ENCODE data around the gene RSPO4. TPM values are rescaled to one million over a fixed set of nuclear protein-coding genes. Genes with fewer than 3 reads are reported as not detected.

The RSPO4 gene
- total RNA-seq (not detected in 2 replicates), polyA plus RNA-seq (not detected in 2 replicates), polyA minus RNA-seq (ENCODE audit: low replicate concordance) (not detected in 2 replicates)
- polyA plus RNA-seq (2012) = not detected in 2 replicates

- TF ChIP-seq CTCF (conservative IDR thresholded peaks at IDR 0.05 in 1 of 2, IDR thresholded peaks at IDR 0.05 in 1 of 2; ENCODE audit: low read depth in 1 of 2, low read length in 2 of 2) (no peak), EZH2 (IDR thresholded peaks at IDR 0.05; ENCODE audit: low read length, missing control alignments) (no peak)
- Histone ChIP-seq H4K20me1 (ENCODE audit: control insufficient read depth, extremely low read depth, insufficient read depth, low read length) (no peaks in the 10 kb centered on the region), H3K4me1 (ENCODE audit: control insufficient read depth, extremely low read depth, insufficient read depth, low read length) (no peaks in the 10 kb centered on the region), H3K9ac (ENCODE audit: insufficient read depth, low read length) (no peak within 1 kb of the TSS), H3K4me3 (replicated peaks in 1 of 4; ENCODE audit: control extremely low read depth in 1 of 4, insufficient read depth in 1 of 4, low read depth in 3 of 4, low read length in 4 of 4) (no peak within 1 kb of the TSS), H3K79me2 (ENCODE audit: control insufficient read depth, insufficient read depth, low read length) (no peaks in the 10 kb centered on the region), H3K27me3 (ENCODE audit: control insufficient read depth, insufficient read depth, low read length) (peaks cover 19% of the 10 kb centered on the region), H2AFZ (ENCODE audit: low read length) (no peak within 1 kb of the TSS), H3K9me3 (ENCODE audit: control insufficient read depth, insufficient read depth, low read depth, low read length) (no peaks in the 10 kb centered on the region), H3K27ac (ENCODE audit: insufficient read depth, low read length) (no peak within 1 kb of the TSS), H3K36me3 (ENCODE audit: control insufficient read depth, insufficient read depth, low read length) (no peaks in the 10 kb centered on the region), H3K4me2 (ENCODE audit: extremely low read depth, insufficient read depth, low read length) (no peak within 1 kb of the TSS)
- no peak for DNase-seq (ENCODE audit: low read depth in 2 of 2)
Observed at GRCh38 chr20:1001911-1002681, at the start of gene RSPO4. RSPO4 (minus strand) TSS chr20:1002311; CDS start chr20:1002164, 147 bp downstream.

GRCh38 chr20:1050440-1050839 lies 48.3 kb upstream of the RSPO4 start:
- Histone ChIP-seq H3K4me2 (ENCODE audit: extremely low read depth, insufficient read depth, low read length) (no peak overlapping the region), H3K9me3 (ENCODE audit: control insufficient read depth, insufficient read depth, low read depth, low read length) (no peaks in the 10 kb centered on the region), H3K4me1 (ENCODE audit: control insufficient read depth, extremely low read depth, insufficient read depth, low read length) (no peaks in the 10 kb centered on the region), H3K27me3 (ENCODE audit: control insufficient read depth, insufficient read depth, low read length) (no peaks in the 10 kb centered on the region), H3K4me3 (replicated peaks in 1 of 4; ENCODE audit: control extremely low read depth in 1 of 4, insufficient read depth in 1 of 4, low read depth in 3 of 4, low read length in 4 of 4) (no peak overlapping the region), H3K9ac (ENCODE audit: insufficient read depth, low read length) (no peak overlapping the region), H4K20me1 (ENCODE audit: control insufficient read depth, extremely low read depth, insufficient read depth, low read length) (no peaks in the 10 kb centered on the region), H3K27ac (ENCODE audit: insufficient read depth, low read length) (no peak overlapping the region), H3K79me2 (ENCODE audit: control insufficient read depth, insufficient read depth, low read length) (no peaks in the 10 kb centered on the region), H3K36me3 (ENCODE audit: control insufficient read depth, insufficient read depth, low read length) (no peaks in the 10 kb centered on the region), H2AFZ (ENCODE audit: low read length) (no peak overlapping the region)
- DNase-seq (ENCODE audit: low read depth in 2 of 2) = no peak
- TF ChIP-seq EZH2 (IDR thresholded peaks at IDR 0.05; ENCODE audit: low read length, missing control alignments) (no peak), CTCF (conservative IDR thresholded peaks at IDR 0.05 in 1 of 2, IDR thresholded peaks at IDR 0.05 in 1 of 2; ENCODE audit: low read depth in 1 of 2, low read length in 2 of 2) (no peak)

- TF ChIP-seq EZH2 (IDR thresholded peaks at IDR 0.05; ENCODE audit: low read length, missing control alignments) (no peak), CTCF (conservative IDR thresholded peaks at IDR 0.05 in 1 of 2, IDR thresholded peaks at IDR 0.05 in 1 of 2; ENCODE audit: low read depth in 1 of 2, low read length in 2 of 2) (no peak)
- no peak overlapping the region for H2AFZ ChIP-seq (ENCODE audit: low read length)
- H3K4me1 ChIP-seq (ENCODE audit: control insufficient read depth, extremely low read depth, insufficient read depth, low read length) = no peaks in the 10 kb centered on the region
- no peaks in the 10 kb centered on the region for H3K36me3 ChIP-seq (ENCODE audit: control insufficient read depth, insufficient read depth, low read length)
- no peaks in the 10 kb centered on the region for H4K20me1 ChIP-seq (ENCODE audit: control insufficient read depth, extremely low read depth, insufficient read depth, low read length)
- DNase-seq (ENCODE audit: low read depth in 2 of 2) = no peak
- H3K27ac ChIP-seq (ENCODE audit: insufficient read depth, low read length) = no peak overlapping the region
- H3K27me3 ChIP-seq (ENCODE audit: control insufficient read depth, insufficient read depth, low read length) = no peaks in the 10 kb centered on the region
- no peak overlapping the region for H3K4me3 ChIP-seq (replicated peaks in 1 of 4; ENCODE audit: control extremely low read depth in 1 of 4, insufficient read depth in 1 of 4, low read depth in 3 of 4, low read length in 4 of 4)
- no peaks in the 10 kb centered on the region for H3K9me3 ChIP-seq (ENCODE audit: control insufficient read depth, insufficient read depth, low read depth, low read length)
- H3K9ac ChIP-seq (ENCODE audit: insufficient read depth, low read length) = no peak overlapping the region
- H3K4me2 ChIP-seq (ENCODE audit: extremely low read depth, insufficient read depth, low read length) = no peak overlapping the region
- no peaks in the 10 kb centered on the region for H3K79me2 ChIP-seq (ENCODE audit: control insufficient read depth, insufficient read depth, low read length)
Observed at GRCh38 chr20:1045860-1046418, 43.8 kb upstream of the RSPO4 start.

Data from fibroblast of lung (primary cell).